Dermis microvascular lymphatic vessel endothelial cell (primary cell): ENCODE measurements around the gene GNAL. TPM values are rescaled to one million over a fixed set of nuclear protein-coding genes. Genes with fewer than 3 reads are reported as not detected.
A peak's percentile ranks its signal among the peaks of the same experiment; 100 is the strongest.
"Not testable (repeated sequence)": the region's sequence is repeated elsewhere in the genome, so short reads cannot be mapped to it uniquely, and the experiment has no call there.

Experiments used
- DNase-seq, 2 donors: peaks; one replicate each; pipeline versions ENCODE4 v3.0.0 to v3.0.0-alpha.2; 2010; ENCODE audit warnings: low read depth in 2 of 2
- total RNA-seq: library from RNA; depleted of rRNA; stranded (reverse); fragments of >200 nt; gene quantifications from 2 replicates; pipeline ENCODE4 v1.2.1, GENCODE V29; 2014

The GNAL gene
- total RNA-seq, 1 donor from 2014 or later, result 0.39 TPM

DNA sequence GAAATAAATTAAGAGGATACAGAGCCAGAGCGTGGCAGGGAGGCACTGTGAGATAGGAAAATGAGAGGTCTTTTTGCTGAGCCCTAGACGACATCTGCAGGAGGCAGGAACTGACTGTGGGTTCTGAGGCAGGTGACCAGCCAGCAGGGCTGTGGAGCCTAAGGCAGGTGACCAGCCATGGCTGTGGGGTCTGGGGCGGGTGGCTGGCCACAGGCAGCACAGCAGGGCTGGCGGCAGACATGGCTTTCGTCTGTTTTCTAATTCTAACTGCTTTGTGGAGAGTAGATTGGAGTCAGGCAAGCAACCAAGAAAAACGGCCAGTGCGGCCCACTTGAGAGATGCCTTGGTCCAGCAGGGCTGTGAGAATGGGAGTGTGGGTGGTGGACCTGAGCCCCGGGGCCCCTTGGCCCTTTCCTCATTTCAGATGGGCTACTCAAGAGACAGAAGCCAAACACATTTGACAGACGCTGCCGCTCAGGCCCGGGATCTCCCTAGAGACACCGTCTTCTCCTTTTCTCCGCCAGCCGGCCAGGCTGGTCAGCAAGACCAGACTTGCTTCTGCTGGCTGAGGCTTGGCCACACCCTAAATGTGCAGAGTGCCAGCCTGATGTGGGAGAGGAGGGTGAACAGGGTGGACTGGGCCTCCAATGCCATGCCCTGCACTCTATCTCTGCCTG, 19.7 kb upstream of the GNAL start:
- no peak for DNase-seq

GRCh38 chr18:11669948-11670275, 19.2 kb upstream of the GNAL start:
- no peak for DNase-seq

GRCh38 chr18:11671156-11671555, 17.9 kb upstream of the GNAL start:
- no peak for DNase-seq

- no peak for DNase-seq
Measured at GRCh38 chr18:11672198-11672597, 16.9 kb upstream of the GNAL start.

- DNase-seq, result no peak
Measured at GRCh38 chr18:11672846-11673454, 16.1 kb upstream of the GNAL start.

DNA sequence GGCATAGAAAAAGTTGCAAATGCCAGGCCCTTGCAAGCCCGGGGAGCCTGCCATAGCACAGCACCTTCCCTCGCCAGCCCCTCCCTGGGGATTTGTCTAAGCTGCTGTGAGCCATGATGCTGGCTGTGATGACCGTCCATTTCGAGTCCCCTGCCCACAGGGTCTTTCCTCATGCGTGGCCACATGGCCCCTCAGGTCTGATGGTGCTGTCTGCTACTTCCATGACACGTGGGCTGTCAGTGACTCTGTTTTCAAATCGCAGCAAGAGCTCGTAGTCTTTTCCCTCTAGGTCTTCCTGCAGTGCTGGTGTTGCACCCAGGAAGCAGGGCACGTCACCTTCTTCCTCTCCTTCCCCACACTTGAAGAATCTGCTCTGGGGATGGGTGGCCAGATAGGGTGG, 15.5 kb upstream of the GNAL start:
- DNase-seq, result no peak

- no peak for DNase-seq
Measured at GRCh38 chr18:11674119-11674518, 14.9 kb upstream of the GNAL start.

GRCh38 chr18:11676386-11676785, 12.7 kb upstream of the GNAL start:
- no peak for DNase-seq

DNA sequence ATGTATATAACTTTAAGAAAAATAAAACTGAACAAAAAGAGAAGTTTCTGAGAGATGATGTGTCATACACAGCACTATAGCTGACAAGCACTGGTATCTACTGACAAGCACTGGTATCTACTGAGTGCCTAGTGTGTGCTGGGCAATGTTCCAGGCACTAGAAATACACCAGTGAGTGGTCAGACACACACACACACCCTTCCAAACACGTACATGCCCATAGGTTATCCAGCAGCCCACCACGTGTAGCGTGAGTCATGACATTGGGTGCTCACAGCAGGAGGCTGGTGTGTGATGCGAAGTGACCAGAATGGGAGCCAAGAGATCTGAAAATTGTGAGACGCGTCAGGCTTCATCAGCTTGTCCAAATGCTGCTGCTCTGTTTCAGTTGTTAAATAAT, 12.2 kb upstream of the GNAL start:
- no peak for DNase-seq

DNA sequence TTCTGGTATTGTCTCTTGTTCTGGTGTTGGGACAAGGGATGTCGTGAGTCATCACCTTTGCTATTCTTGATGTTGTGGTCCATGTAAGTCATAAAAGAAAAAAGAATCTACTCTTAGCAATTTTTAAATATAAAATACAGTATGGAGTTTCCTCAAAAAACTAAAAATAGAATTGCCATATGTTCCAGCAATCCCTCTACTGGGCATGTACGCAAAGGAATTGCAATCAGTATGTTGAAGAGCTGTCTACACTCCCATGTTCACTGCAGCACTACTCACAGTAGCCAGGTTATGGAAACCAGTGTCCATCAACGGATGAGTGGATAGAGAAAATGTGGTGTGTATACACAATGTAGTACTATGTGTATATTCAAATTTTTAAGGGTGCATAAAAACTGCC, 10.9 kb upstream of the GNAL start:
- DNase-seq, result no peak

DNA sequence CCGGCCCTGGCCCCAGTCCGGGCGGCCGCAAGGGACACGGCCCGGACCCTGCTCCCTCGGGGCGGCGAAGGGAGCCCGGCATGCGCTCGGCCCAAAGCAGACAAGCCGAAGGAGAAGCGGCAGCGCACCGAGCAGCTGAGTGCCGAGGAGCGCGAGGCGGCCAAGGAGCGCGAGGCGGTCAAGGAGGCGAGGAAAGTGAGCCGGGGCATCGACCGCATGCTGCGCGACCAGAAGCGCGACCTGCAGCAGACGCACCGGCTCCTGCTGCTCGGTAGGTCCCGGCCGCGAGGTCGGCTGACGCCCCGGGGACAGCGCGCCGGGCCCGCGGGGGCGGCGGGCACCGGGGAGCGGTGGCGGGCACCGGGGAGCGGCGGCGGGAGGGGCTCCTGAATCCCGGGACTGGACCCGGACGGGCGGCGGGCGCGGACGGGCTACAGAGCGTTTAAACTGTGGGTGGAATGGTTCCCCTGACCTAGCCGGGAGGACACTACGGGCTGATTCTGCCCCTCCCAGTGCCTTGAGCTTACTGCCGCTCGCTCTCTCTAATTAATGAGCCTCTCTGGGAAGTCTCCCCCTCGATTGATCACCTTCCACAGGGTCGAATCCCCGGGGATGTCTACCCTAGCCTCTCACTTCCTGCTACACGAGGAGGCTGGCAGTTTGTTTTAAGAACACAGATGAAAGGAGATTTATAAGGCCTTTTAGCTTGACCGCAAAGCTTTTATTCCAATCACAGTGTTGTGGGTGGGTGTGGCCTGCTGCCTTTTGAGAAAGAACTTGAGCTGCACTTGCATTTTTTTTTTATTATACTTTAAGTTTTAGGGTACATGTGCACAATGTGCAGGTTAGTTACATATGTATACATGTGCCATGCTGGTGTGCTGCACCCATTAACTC, 853 bp downstream of the GNAL start:
- peak in 1 of 2 donors; percentile 33 for DNase-seq

GRCh38 chr18:11690660-11691059, 1.6 kb downstream of the GNAL start:
- DNase-seq, result not testable (repeated sequence)

- DNase-seq, result no peak
Measured at GRCh38 chr18:11695736-11696135, 6.7 kb downstream of the GNAL start.

- no peak for DNase-seq
Measured at GRCh38 chr18:11696451-11696850, 7.4 kb downstream of the GNAL start.

DNA sequence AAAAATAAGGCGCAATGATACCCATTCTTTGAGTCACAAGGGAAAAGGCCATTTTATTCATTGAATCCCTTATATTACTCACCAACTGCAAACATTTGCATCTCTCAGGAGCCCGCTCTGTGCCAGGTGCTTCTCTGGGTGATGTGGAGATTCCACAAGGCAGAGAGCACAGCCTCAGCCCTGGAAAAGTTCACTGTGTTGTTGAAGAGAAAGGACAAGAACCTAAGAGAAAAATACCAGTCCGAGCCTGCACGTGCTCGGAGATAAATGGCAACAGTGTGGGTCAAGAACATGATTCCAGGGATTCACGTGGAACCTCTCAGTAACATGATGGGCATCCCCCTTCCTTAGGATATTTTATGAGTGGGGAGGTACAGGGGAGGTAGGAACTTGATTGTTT, 11.8 kb downstream of the GNAL start:
- DNase-seq, result no peak

DNA sequence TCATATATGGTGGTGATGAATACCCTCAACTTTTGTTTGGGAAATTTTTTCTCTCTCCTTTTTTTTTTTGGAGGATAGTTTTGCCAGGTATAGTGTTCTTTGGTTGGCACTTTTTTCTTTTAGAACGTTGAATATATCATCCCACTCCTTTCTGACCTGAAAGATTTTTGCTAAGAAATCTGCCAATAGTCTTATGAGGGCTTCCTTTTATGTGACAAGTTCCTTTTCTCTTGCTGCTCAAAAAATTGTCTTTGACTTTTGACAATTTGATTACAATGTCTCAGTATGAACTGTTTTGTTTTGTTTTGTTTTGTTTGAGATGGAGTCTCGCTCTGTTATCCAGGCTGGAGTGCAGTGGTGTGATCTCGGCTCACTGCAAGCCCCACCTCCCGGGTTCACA, 21.5 kb downstream of the GNAL start:
- no peak for DNase-seq

GRCh38 chr18:11713756-11714155, 24.7 kb downstream of the GNAL start:
- no peak for DNase-seq

- DNase-seq, result no peak
Measured at GRCh38 chr18:11714244-11714918, 25.3 kb downstream of the GNAL start.

GRCh38 chr18:11716767-11717315, 27.8 kb downstream of the GNAL start:
- DNase-seq, result not testable (repeated sequence)

DNA sequence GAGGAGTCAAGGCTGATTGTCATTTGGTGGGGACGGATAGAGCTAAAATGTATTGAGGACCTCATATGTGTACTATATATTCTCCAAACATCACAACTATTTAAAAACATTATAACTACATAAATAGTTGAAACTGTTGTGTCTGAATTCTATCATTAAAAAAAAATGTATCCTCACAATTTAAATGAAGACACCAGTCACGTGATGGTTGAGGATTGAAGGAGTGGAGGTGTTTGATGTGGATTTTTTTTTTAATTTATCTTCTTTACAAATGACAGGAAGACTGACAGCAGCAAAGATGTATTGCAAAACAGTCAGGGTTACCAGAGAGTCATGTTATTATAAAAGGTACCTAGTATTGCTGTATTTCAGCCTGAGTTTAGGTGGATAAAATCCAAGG, 30.0 kb downstream of the GNAL start:
- no peak for DNase-seq

- DNase-seq, result no peak
Measured at GRCh38 chr18:11719621-11720020, 30.6 kb downstream of the GNAL start.

- no peak for DNase-seq
Measured at GRCh38 chr18:11721720-11722119, 32.7 kb downstream of the GNAL start.
